Measurements from ENCODE around the gene LTK. TPM values are rescaled to one million over a fixed set of nuclear protein-coding genes. Genes with fewer than 3 reads are reported as not detected.
A peak's percentile ranks its signal among the peaks of the same experiment; 100 is the strongest.

LTK gene
- total RNA-seq, result 1 to 10 TPM in 2 of 10 donors, under 1 TPM in 8; 0.11 to 1.6 (median 0.49) TPM
- polyA plus RNA-seq, result under 1 TPM; 0.28 to 0.95 TPM
- long read RNA-seq, donor 1, partial matches to known transcripts, result 0 of 1 reads
- long read RNA-seq, donor 1, other reads (novel, unspliced or antisense), result 1 of 1 reads
- long read RNA-seq, donor 2, partial matches to known transcripts, result 0 of 2 reads
- long read RNA-seq, donor 2, other reads (novel, unspliced or antisense), result 1 of 2 reads
- long read RNA-seq, donor 3, result 0 reads

GRCh38 chr15:41513506-41514227 lies at the start of gene LTK:
Gene LTK (minus strand): TSS chr15:41513827. CDS start chr15:41513709, 118 bp downstream.
- 8 to 9% methylated on average over 33 of the region's 33 CpGs for WGBS, 2 donors
- Histone ChIP-seq H3K4me3 (peak within 1 kb of the TSS; percentile 19 to 51 (median 44)), H3K9me3 (no peaks in the 10 kb centered on the region), H3K27ac (no peak within 1 kb of the TSS), H3K4me1 (peaks cover 8 to 29% (median 27%) of the 10 kb centered on the region in 9 donors), H3K36me3 (peaks cover 0 to 16% (median 0%) of the 10 kb centered on the region in 9 donors), H3K27me3 (peaks cover 16 to 49% (median 32%) of the 10 kb centered on the region in 7 donors)
- no peak for TF ChIP-seq CTCF (IDR thresholded peaks at IDR 0.05)
- intact Hi-C loops (cut with DNase I), result no loop called here
- ATAC-seq (peak; percentile 30 to 65 (median 34)), DNase-seq (no peak)

GRCh38 chr15:41562784-41563198 lies 49.2 kb upstream of the LTK start:
- TF ChIP-seq CTCF (IDR thresholded peaks at IDR 0.05), result no peak
- Histone ChIP-seq H3K4me3 (no peak overlapping the region), H3K4me1 (peaks cover 6 to 42% (median 17%) of the 10 kb centered on the region in 9 donors), H3K36me3 (peaks cover 0 to 5% (median 0%) of the 10 kb centered on the region in 9 donors), H3K27ac (no peak overlapping the region), H3K9me3 (no peaks in the 10 kb centered on the region), H3K27me3 (peaks cover 0 to 16% (median 0%) of the 10 kb centered on the region in 7 donors)
- DNase-seq (no peak), ATAC-seq (peak in 2 of 8 donors; percentile 15 to 23)
- WGBS, 2 donors, result 74 to 76% methylated on average over 4 of the region's 4 CpGs
- intact Hi-C loops (cut with DNase I), result no loop called here

- no peak overlapping the region for H3K4me3 ChIP-seq
- no peak for TF ChIP-seq CTCF (IDR thresholded peaks at IDR 0.05)
- ATAC-seq (no peak), DNase-seq (no peak)
- no peaks in the 10 kb centered on the region for H3K9me3 ChIP-seq
- H3K4me1 ChIP-seq, result peaks cover 6 to 47% (median 21%) of the 10 kb centered on the region in 9 donors
- intact Hi-C loops (cut with DNase I), result no loop called here
- peaks cover 0 to 16% (median 0%) of the 10 kb centered on the region in 7 donors for H3K27me3 ChIP-seq
- H3K36me3 ChIP-seq, result peaks cover 0 to 5% (median 0%) of the 10 kb centered on the region in 9 donors
- peak overlapping the region in 1 of 10 donors; percentile 40 for H3K27ac ChIP-seq
- WGBS, 2 donors, result 64 to 73% methylated on average over 5 of the region's 5 CpGs
These were observed 48.6 kb upstream of the LTK start for GRCh38 chr15:41562244-41562643.

- H3K4me3 ChIP-seq, result no peak overlapping the region
- WGBS, 2 donors, result 61 to 77% methylated on average over 3 of the region's 3 CpGs
- peaks cover 6 to 48% (median 21%) of the 10 kb centered on the region in 9 donors for H3K4me1 ChIP-seq
- H3K36me3 ChIP-seq, result peaks cover 0 to 5% (median 0%) of the 10 kb centered on the region in 9 donors
- intact Hi-C loops (cut with DNase I), result no loop called here
- peak overlapping the region in 2 of 10 donors; percentile 25 to 40 for H3K27ac ChIP-seq
- ATAC-seq (peak in 7 of 8 donors; percentile 28 to 49 (median 41)), DNase-seq (peak in 1 of 2 donors; percentile 61)
- H3K27me3 ChIP-seq, result peaks cover 0 to 16% (median 0%) of the 10 kb centered on the region in 7 donors
- TF ChIP-seq CTCF (IDR thresholded peaks at IDR 0.05), result peak in 2 of 9 donors; percentile 11 to 19
- H3K9me3 ChIP-seq, result no peaks in the 10 kb centered on the region
These were observed 48.1 kb upstream of the LTK start for GRCh38 chr15:41561777-41562145.
